ENCODE data around the gene SLCO6A1. TPM values are rescaled to one million over a fixed set of nuclear protein-coding genes. Genes with fewer than 3 reads are reported as not detected.

Gene SLCO6A1
- total and polyA plus RNA-seq, 2 experiments from 2014 or later, result 0.34 to 3.1 TPM

DNA sequence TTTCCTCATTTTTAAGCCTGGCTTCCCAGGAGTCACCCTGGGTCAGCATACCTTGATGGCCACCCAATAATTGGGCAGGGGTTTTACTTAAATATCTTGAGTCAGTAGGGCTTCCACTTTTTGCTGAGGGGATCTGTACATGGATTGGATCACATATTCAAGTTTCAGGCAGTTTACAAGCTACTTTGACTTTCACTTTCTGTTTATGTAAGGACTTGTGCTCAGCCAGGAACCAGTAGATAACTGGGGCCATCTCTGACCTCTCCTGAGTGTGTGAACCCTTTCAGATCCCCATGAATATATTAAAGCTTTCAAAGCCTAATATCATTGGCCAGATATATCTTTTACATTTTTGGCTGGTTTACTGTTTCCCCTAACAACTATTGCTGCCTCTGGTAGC is 45.1 kb downstream of the SLCO6A1 start:
- no peak overlapping the region for H2AFZ ChIP-seq

More for the DNA sequence above, 45.1 kb downstream of the SLCO6A1 start:
- Histone ChIP-seq H3K27ac (ENCODE audit: low read depth) (no peak overlapping the region), H3K27me3 (ENCODE audit: insufficient read depth) (no peaks in the 10 kb centered on the region), H3K4me2 (no peak overlapping the region), H3K79me2 (replicated peaks; ENCODE audit: insufficient read depth) (no peaks in the 10 kb centered on the region), H3K4me1 (ENCODE audit: insufficient read depth) (no peaks in the 10 kb centered on the region), H3K9me2 (ENCODE audit: insufficient read depth) (no peaks in the 10 kb centered on the region), H3K36me3 (ENCODE audit: insufficient read depth) (no peaks in the 10 kb centered on the region), H4K20me1 (replicated peaks; ENCODE audit: insufficient read depth) (no peaks in the 10 kb centered on the region), H3F3A (replicated peaks; ENCODE audit: low read depth) (no peaks in the 10 kb centered on the region), H3K4me3 (no peak overlapping the region)
- Mint-ChIP-seq H3K27ac (no peak overlapping the region; the same call in 1 of the 2 replicates), H3K27me3 (ENCODE audit: insufficient read depth, low read depth, poor library complexity) (no peaks in the 10 kb centered on the region), H3K36me3 (ENCODE audit: low read depth) (peaks cover 6% of the 10 kb centered on the region; the same call in 2 of the 3 replicates), H3K4me3 (no peak overlapping the region), H3K9me3 (peaks cover 15% of the 10 kb centered on the region), H3K4me1 (no peaks in the 10 kb centered on the region)
- ATAC-seq, result no peak
- TF ChIP-seq, protein P1, sequence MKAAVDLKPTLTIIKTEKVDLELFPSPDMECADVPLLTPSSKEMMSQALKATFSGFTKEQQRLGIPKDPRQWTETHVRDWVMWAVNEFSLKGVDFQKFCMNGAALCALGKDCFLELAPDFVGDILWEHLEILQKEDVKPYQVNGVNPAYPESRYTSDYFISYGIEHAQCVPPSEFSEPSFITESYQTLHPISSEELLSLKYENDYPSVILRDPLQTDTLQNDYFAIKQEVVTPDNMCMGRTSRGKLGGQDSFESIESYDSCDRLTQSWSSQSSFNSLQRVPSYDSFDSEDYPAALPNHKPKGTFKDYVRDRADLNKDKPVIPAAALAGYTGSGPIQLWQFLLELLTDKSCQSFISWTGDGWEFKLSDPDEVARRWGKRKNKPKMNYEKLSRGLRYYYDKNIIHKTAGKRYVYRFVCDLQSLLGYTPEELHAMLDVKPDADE (IDR thresholded peaks at IDR 0.05), result no peak
- TF ChIP-seq JUNB (IDR thresholded peaks at IDR 0.05; ENCODE audit: unreplicated experiment) (no peak), STAT1 (IDR thresholded peaks at IDR 0.05; ENCODE audit: unreplicated experiment) (no peak), CTCF (conservative IDR thresholded peaks at IDR 0.05; ENCODE audit: low read depth in 2 of 2) (no peak), POLR2AphosphoS5 (IDR thresholded peaks at IDR 0.05; ENCODE audit: low read depth) (no peak), EZH2 (IDR thresholded peaks at IDR 0.05; ENCODE audit: low read depth, unreplicated experiment) (no peak), CREB1 (CRISPR knock-in tag; IDR thresholded peaks at IDR 0.05; ENCODE audit: low read depth) (no peak), ZNF331 (CRISPR knock-in tag; IDR thresholded peaks at IDR 0.05; ENCODE audit: low read depth) (no peak), NANOG (IDR thresholded peaks at IDR 0.05; ENCODE audit: borderline replicate concordance) (no peak), ZNF114 (CRISPR knock-in tag; IDR thresholded peaks at IDR 0.05) (no peak), EZH2phosphoT487 (IDR thresholded peaks at IDR 0.05; ENCODE audit: unreplicated experiment) (no peak)
- TF ChIP-seq, protein P2, sequence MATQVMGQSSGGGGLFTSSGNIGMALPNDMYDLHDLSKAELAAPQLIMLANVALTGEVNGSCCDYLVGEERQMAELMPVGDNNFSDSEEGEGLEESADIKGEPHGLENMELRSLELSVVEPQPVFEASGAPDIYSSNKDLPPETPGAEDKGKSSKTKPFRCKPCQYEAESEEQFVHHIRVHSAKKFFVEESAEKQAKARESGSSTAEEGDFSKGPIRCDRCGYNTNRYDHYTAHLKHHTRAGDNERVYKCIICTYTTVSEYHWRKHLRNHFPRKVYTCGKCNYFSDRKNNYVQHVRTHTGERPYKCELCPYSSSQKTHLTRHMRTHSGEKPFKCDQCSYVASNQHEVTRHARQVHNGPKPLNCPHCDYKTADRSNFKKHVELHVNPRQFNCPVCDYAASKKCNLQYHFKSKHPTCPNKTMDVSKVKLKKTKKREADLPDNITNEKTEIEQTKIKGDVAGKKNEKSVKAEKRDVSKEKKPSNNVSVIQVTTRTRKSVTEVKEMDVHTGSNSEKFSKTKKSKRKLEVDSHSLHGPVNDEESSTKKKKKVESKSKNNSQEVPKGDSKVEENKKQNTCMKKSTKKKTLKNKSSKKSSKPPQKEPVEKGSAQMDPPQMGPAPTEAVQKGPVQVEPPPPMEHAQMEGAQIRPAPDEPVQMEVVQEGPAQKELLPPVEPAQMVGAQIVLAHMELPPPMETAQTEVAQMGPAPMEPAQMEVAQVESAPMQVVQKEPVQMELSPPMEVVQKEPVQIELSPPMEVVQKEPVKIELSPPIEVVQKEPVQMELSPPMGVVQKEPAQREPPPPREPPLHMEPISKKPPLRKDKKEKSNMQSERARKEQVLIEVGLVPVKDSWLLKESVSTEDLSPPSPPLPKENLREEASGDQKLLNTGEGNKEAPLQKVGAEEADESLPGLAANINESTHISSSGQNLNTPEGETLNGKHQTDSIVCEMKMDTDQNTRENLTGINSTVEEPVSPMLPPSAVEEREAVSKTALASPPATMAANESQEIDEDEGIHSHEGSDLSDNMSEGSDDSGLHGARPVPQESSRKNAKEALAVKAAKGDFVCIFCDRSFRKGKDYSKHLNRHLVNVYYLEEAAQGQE (IDR thresholded peaks at IDR 0.05; ENCODE audit: unreplicated experiment), result no peak
- TF ChIP-seq, protein P3, sequence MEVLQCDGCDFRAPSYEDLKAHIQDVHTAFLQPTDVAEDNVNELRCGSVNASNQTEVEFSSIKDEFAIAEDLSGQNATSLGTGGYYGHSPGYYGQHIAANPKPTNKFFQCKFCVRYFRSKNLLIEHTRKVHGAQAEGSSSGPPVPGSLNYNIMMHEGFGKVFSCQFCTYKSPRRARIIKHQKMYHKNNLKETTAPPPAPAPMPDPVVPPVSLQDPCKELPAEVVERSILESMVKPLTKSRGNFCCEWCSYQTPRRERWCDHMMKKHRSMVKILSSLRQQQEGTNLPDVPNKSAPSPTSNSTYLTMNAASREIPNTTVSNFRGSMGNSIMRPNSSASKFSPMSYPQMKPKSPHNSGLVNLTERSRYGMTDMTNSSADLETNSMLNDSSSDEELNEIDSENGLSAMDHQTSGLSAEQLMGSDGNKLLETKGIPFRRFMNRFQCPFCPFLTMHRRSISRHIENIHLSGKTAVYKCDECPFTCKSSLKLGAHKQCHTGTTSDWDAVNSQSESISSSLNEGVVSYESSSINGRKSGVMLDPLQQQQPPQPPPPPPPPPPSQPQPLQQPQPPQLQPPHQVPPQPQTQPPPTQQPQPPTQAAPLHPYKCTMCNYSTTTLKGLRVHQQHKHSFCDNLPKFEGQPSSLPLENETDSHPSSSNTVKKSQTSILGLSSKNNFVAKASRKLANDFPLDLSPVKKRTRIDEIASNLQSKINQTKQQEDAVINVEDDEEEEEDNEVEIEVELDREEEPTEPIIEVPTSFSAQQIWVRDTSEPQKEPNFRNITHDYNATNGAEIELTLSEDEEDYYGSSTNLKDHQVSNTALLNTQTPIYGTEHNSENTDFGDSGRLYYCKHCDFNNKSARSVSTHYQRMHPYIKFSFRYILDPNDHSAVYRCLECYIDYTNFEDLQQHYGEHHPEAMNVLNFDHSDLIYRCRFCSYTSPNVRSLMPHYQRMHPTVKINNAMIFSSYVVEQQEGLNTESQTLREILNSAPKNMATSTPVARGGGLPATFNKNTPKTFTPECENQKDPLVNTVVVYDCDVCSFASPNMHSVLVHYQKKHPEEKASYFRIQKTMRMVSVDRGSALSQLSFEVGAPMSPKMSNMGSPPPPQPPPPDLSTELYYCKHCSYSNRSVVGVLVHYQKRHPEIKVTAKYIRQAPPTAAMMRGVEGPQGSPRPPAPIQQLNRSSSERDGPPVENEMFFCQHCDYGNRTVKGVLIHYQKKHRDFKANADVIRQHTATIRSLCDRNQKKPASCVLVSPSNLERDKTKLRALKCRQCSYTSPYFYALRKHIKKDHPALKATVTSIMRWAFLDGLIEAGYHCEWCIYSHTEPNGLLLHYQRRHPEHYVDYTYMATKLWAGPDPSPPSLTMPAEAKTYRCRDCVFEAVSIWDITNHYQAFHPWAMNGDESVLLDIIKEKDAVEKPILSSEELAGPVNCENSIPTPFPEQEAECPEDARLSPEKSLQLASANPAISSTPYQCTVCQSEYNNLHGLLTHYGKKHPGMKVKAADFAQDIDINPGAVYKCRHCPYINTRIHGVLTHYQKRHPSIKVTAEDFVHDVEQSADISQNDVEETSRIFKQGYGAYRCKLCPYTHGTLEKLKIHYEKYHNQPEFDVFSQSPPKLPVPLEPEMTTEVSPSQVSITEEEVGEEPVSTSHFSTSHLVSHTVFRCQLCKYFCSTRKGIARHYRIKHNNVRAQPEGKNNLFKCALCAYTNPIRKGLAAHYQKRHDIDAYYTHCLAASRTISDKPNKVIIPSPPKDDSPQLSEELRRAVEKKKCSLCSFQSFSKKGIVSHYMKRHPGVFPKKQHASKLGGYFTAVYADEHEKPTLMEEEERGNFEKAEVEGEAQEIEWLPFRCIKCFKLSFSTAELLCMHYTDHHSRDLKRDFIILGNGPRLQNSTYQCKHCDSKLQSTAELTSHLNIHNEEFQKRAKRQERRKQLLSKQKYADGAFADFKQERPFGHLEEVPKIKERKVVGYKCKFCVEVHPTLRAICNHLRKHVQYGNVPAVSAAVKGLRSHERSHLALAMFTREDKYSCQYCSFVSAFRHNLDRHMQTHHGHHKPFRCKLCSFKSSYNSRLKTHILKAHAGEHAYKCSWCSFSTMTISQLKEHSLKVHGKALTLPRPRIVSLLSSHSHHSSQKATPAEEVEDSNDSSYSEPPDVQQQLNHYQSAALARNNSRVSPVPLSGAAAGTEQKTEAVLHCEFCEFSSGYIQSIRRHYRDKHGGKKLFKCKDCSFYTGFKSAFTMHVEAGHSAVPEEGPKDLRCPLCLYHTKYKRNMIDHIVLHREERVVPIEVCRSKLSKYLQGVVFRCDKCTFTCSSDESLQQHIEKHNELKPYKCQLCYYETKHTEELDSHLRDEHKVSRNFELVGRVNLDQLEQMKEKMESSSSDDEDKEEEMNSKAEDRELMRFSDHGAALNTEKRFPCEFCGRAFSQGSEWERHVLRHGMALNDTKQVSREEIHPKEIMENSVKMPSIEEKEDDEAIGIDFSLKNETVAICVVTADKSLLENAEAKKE (CRISPR knock-in tag; IDR thresholded peaks at IDR 0.05), result no peak
- no peak for DNase-seq (ENCODE audit: low spot score)

Data from GM23338 (cell line).